HG02943 (cell line): ENCODE results near the gene SH2D4B.

Source experiments
- ATAC-seq: cut with Tn5 transposase; IDR thresholded peaks from one replicate; pipeline ENCODE4 v1.9.1; 2021; ENCODE audit warnings: mild to moderate bottlenecking, low read depth, moderate library complexity; ENCODE audit not compliant: unreplicated experiment

SH2D4B gene

DNA sequence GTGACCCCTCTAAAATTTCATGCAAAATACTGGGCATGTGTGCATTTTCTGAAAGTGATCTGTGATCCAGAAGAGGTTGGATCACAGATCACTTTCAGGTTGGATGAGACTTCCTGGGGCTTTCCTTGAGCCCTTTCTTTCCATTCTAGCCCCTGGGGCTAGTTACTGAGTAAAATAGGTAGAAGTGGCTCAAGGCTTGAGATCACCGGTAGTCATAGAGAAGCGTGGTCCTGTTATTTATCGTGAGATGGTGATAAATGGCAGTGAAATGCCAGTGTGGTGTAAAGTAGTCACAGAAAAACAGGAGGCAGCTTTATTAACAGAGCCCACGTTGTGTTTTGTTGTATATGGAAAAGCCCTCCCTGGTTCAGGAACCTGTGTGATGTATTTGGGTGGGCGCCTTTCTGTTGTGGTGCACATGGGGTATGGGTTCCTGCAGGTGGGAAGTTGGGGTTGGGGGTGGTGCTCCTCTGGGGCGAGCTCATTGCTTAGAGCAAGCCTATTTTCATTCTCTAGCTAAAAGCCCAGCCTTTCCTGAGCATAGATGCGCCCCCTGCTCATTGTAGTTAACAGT lies 34.0 kb upstream of the SH2D4B start:
- ATAC-seq, result no peak

DNA sequence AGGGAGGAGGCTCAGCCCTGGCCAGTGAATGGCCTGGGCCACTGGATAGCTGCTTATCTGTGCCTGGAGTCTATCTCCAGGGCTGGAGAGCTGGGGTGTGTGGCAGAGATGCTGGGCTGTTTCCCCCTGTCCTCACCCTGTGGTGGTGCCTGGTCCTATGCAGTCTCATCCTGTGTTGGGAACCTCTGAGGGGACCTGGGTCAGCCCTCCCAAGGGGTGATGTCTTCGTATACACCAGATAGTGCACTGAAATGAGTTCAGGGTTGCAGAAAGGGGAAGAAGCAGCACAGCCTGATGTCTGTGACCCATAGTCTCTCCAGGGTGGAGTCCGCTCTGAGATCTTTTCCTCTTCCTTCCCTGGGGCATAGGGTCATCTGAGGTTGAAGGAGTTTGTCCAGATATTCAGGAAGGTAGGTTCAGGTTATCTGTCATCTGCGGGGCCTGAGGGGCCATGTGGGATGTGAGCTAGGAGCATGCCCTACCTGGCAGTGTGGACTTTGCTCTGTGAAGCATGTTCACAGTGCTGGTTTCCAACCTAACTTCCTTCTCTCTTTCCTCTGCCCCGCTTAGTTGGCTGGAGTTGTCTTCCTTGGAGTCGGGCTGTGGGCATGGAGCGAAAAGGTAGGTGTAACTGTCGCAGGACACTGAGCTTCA lies 33.4 kb upstream of the SH2D4B start:
- no peak for ATAC-seq

DNA sequence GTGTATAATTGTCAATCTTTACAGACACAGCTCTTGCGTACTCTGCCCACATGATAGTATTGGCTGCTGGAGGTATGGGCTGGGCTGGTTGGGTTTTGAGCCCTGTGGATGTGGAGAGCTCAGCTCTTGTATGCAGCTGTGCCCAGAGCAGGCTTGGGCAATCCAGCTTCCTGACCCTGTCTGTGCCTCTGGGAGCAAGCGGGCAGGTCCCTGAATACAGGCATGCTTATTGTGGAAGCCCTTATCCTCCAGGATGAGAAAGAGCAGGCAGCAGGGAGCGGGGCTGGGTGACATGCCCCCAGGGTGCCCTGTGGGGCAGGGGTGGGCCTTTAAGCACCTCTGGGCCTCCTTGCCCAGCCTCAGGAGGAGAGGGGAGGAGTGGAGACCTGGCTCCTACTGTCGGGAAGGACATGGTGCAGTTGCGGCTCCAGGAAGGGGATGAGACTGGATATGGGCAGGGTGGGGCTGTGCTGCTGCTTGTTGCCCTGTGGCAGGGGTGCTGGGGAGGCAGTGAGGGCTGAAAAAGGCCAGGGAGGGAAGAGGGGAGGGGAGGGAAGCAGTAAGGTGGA lies 32.7 kb upstream of the SH2D4B start:
- no peak for ATAC-seq

DNA sequence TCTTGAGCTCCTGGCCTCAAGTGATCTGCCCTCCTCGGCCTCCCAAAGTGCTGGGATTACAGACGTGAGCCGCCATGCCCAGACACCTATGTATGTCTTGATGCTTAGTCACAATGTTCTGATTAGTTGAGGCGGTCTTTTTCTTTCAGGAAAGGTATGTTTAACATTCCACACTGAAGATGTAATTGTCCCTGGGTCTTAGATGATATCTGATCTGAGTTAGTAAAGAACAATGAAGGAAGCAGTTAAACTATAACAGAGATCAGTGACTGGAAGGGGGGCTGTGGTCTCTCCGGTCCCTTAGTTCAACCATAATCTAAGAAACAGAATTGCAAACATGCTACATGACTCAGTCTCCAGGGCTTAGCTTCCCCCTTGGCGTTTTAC lies 31.5 kb upstream of the SH2D4B start:
- ATAC-seq, result no peak

DNA sequence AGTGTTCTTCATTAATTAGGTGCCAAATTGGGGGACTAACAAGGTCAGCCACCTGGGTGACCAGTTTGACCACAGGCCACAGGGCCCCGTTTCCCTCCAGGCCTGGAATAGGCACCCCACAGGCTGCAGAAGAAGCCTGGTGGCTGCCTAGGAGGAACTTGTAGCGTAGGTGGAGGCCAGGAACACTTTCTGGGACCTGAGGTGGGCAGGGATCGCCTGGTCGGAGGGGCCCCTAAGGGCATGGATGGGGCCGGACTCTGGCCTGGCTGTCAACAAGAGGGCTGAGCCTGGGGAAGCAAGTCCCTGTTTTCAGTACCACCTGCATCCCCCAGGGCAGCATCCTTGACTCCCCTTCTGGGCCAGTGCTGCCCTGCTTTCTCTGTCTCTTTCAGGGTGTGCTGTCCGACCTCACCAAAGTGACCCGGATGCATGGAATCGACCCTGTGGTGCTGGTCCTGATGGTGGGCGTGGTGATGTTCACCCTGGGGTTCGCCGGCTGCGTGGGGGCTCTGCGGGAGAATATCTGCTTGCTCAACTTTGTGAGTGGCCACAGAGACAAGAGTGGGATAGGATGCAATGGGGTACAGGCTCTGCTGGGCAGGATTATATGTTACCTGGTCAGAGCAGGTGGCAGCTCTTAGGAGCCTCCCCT lies 30.7 kb upstream of the SH2D4B start:
- ATAC-seq, result no peak

DNA sequence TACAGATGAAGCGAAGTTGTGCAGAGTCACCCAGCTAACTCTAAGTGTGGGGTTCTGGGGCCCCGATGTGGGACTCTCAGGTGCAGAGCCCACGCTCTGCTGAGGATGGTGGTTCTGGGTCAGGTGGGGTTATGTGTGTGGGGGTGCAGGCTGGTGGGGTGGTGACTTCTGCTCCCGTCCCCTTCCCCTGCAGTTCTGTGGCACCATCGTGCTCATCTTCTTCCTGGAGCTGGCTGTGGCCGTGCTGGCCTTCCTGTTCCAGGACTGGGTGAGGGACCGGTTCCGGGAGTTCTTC lies 28.6 kb upstream of the SH2D4B start:
- no peak for ATAC-seq

DNA sequence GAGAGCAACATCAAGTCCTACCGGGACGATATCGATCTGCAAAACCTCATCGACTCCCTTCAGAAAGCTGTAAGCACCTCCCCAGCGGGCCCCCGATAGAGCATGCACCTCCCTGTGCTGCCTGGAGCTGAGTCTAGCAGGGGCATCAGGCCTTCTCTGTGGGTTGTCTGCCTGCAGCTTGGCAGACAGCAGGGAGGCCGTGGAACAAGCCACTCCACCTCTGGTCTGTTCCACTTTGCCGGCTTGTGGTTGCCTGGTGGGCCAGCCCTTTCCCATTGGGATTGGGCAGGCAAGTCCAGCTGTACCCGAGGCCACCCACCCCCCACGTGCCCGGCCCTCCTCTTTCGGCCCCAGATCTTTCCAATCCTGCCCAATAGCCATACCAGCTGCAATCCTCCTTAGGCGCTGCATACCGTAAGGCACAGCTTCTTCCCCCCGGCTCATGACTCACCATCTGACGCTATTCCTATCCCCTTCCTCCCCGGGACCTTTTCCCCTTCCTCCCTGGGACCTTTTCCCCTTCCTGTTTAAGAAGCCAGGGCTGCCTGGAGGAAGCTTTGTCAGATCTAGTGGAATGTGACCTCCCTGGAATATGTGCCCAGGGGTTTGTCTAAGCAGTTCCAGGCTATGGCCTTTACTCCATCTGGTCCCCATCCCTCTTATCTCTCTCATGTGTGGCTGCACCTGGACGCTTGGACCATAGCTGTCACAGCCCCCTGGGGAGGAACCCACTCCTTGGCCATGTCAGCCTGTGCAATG lies 28.1 kb upstream of the SH2D4B start:
- no peak for ATAC-seq

DNA sequence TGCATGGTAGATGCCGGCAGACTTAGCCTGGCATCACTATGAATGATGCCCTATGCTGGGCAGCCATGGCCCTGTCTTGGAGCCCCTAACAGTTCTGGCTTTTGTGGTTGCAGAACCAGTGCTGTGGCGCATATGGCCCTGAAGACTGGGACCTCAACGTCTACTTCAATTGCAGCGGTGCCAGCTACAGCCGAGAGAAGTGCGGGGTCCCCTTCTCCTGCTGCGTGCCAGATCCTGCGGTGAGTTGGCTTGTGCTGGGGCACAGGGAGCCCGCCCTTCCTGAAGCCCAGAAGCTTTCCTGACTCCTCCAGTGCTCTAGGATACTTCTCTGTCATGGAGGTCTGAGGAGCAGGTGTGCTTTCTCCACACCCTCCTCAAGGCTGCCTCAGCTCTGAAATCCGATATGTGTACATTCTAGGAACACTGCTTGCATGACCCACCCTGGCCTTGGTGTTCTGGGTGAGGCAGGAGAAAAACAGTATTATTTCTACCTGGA lies 25.6 kb upstream of the SH2D4B start:
- no peak for ATAC-seq

DNA sequence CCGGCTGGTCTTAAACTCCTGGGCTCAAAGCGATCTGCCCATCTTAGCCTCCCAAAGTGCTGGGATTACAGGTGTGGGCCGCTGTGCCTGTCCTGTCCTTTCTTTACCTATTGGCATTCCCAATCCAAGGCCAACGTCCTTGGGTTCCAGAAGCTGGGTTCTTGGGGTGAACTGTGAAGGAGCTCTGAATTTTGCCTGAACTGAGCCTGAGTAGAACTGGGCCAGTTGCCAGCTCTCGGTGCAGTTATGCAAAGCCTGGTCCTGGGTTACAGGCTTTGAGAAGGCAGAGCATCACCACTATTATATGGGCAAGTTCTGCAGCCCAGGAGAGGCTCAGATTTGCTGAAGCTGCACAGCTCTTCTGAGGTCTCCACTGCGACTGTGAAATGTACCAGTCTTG lies 24.6 kb upstream of the SH2D4B start:
- ATAC-seq, result no peak

DNA sequence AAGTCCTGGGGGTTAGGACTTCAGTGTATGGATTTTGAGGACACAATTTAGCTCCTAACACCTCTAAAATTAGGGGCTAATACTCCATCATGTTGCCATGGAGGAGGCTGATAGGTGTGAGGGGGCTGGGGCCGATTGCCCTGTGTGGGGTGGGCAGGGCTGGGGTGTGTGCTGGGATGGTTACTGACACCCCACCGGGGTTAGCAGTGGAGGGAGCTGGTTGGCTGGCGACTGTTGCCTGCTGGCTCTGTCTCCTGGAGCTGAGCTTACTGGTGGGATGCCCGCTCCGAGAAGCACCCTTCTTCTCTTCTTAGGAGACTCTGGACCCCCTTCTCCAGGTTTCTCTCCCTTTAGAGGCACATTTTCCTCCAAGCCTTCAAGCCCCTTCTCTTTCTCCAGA lies 22.2 kb upstream of the SH2D4B start:
- no peak for ATAC-seq

DNA sequence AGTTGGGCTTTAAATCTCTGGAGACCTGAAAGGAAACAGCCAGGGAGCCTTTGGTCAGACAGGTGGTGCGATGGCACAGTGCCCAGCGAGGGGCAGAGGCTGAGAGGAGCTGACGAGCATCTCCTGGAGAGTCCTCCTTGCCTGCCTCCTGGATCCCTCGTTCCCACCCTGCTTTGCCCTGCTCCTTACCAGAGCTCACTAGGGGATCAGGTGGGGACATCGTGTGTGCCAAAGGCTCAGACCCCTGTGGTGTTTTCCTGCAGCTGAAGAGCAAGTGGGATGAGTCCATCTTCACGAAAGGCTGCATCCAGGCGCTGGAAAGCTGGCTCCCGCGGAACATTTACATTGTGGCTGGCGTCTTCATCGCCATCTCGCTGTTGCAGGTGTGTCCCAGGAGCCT lies 21.8 kb upstream of the SH2D4B start:
- no peak for ATAC-seq

DNA sequence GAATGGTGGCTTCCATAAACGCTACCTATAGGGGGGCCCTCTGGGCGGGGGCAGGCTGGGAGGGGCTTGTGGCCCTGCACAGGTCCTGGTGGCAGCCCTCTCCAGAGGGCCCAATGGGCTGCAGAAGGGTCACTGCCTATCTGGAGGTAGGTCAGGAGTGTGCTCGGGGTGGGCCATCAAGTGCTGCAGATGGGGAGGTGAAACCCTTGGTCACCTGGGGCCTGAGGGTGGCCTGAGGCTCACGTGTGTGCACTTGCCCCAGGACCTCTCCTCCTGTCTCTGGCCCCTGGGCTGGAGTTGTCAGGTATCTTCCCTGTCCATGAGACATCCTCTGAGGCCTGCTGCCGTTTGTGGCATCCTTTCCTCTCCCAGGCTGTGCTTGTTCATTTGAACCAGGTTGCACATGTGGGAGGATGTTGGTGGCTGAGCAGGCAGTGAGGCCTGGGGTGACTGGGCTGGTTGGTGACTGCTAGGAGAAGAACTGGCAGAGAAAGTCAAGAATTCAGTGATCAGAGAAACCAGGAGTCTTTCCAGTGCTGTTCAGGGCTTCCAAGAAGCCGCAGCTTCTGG lies 21.1 kb upstream of the SH2D4B start:
- no peak for ATAC-seq

DNA sequence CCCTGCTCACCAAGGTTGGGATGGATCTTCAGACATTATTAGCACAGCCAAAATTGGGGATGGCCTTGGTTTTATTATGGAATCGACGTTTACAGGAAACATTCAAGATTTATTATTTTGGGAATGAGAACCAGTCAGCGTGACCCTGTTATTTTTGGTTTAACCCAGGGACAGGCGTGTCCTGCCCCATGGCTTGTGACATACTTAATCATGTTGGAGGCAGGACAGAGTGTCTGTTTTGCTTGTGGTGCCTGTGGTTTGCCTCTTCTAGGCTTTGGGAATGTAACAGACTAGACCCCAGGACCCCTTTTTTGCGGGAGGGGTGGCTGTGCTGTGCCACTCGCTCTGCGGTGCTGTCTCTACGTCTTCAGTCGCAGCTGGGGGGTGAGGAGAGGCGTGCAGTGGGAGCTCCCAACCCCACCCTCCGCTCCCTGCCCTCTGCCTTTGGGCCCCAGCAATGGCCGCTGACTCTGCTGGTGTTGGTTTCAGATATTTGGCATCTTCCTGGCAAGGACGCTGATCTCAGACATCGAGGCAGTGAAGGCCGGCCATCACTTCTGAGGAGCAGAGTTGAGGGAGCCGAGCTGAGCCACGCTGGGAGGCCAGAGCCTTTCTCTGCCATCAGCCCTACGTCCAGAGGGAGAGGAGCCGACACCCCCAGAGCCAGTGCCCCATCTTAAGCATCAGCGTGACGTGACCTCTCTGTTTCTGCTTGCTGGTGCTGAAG lies 20.1 kb upstream of the SH2D4B start:
- ATAC-seq, result no peak

DNA sequence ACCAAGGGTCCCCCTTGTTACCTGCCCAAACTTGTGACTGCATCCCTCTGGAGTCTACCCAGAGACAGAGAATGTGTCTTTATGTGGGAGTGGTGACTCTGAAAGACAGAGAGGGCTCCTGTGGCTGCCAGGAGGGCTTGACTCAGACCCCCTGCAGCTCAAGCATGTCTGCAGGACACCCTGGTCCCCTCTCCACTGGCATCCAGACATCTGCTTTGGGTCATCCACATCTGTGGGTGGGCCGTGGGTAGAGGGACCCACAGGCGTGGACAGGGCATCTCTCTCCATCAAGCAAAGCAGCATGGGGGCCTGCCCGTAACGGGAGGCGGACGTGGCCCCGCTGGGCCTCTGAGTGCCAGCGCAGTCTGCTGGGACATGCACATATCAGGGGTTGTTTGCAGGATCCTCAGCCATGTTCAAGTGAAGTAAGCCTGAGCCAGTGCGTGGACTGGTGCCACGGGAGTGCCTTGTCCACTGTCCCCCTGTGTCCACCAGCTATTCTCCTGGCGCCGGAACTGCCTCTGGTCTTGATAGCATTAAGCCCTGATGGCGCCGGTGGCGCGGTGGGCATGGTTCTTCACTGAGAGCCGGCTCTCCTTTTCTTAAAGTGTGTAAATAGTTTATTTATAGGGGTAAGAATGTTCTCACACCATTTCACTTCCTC lies 19.4 kb upstream of the SH2D4B start:
- no peak for ATAC-seq

DNA sequence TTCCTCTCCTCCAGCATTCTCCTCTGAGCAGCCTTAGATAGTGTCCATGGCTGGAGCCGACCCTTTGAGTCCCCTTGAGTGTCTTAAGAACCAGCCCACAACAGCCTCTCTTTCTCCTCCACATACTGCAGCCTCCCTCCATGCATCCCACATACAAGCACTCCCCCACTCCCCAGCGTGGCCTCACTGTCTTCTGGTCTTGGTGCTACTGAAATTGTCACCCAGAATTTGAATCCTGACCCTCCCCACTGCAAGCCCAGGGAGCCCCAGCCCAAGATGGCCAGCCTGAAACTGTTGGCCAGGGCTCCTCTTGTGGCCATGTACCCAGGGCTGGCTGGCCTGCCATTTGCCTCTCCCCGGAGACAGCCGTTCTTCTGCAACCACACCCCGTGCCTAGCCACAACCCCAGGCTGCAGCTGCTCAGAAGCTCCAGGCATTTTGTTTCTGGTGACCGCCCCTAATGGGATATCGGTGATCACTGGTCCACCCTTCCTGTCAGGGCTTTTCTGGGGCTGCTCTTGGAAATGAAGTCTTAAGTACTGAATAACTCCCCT lies 18.8 kb upstream of the SH2D4B start:
- no peak for ATAC-seq

DNA sequence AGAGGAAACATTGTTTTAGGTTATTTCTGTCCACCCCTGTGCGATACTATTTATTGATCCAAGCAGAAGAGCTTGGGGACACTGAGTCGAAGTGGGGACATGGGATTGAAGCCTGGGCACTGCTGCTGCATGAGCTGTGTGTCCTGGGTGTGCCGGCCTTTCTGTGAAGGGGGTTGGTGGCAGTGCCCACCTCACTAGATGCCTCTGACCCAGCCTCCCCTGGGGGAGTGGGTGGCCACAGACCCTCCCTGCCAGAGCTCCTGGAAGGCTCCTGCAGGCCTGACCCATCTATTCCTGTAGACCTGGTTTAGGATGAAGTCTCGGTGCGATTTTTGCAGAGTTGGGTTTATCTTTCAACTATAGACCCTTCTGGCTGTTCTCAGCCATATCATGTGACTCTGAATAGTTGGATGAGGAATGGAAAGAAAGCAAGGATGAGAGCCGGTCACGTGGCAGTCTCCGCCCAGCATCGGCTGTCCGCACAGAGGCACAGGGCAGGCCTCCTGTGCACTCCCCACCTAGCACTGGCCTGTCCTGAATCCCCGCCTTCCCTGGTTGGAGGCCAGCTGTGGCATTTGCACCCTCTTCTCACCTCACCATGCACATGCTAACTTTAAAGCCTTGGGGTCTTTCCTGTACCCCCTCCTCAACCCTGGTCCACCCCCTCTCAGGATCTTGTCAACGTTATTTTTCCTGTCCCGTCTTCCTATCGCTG lies 17.6 kb upstream of the SH2D4B start:
- ATAC-seq, result no peak

DNA sequence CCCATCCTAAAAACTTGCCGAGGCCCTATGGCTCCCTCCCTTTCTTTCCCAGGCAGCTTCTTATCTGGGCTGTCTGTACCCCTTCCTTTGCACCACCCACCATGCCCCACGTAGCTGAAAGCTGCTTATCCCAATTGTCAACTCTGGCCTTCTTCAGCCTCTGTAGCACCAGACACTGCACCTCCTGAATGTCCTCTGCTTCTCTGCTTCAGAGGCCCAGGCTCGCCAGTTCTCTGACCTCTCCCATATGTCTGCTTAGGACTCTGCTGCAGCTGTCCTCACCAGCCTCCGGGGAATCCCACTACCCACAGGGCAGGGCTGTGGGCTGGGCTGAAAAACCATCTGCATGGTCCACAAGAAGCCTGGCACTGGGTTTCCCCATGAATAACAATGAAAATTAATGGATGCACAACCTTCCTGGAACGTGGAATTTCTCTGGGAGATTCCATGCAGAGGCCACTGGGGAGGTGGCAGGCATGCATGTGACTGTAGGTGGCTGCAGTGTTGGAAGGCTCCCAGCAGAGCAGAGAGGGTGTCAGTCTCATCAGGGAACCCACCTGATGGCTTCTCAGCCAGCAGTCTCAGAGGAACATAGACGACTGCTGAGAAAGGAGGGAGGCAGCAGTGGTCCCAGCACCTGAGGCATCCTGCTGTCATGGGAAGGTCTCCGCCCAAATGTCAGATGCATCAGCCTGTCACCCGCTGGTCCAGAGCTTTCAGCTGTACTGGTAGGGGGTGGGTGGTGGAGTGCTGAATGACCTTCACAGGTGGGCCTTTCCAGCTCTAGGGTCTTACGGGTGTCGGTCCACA lies 16.8 kb upstream of the SH2D4B start:
- ATAC-seq, result no peak

DNA sequence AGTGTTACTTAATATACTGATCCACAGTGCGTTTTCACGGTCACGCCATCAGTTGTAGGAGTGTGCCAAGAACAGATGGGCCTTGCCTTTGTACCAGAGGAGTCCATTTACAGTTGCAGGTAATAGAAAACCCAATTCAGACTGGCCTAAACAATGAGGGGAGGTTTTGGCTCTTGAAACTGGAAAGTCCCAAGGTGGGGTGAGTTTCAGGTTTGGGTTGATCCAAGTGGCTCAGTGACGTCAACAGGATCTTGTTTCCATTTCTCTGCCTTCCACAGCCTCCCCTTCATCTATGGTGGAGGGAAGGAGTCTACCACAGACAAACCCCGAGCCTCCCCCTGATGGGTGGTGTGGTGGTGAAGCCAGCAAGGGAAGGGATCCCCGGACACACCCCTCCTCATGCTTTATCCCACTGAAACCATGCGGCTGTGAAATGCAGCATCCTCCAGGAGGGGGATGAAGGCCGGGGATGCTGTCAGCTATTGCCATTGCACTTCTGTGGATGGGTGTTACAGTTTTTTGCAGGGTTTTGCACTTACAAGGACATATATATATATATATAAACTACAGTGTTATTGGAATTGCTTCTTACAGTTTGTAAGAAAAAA lies 14.8 kb upstream of the SH2D4B start:
- ATAC-seq, result no peak
